ENCODE results near the gene TIGD6. TPM values are rescaled to one million over a fixed set of nuclear protein-coding genes. Genes with fewer than 3 reads are reported as not detected.

The TIGD6 gene
- total RNA-seq, 1 donor from 2014 or later: 5.5 TPM

GRCh38 chr5:149993471-149993870 lies 7.0 kb downstream of the TIGD6 start:
- H3K27ac ChIP-seq (ENCODE audit: low read depth, low read length): no peak overlapping the region
- H2AFZ ChIP-seq (ENCODE audit: low read depth, low read length): no peak overlapping the region
- no peak overlapping the region for H3K4me2 ChIP-seq (ENCODE audit: low read length)
- H3K27me3 Mint-ChIP-seq (ENCODE audit: low read depth, unreplicated experiment): no peaks in the 10 kb centered on the region
- no peaks in the 10 kb centered on the region for H3K27me3 ChIP-seq (ENCODE audit: insufficient read depth, low read length)
- no peaks in the 10 kb centered on the region for H3K79me2 ChIP-seq (ENCODE audit: insufficient read depth, low read length)
- no peak for FAIRE-seq
- H4K20me1 ChIP-seq (ENCODE audit: insufficient read depth, low read length): no peaks in the 10 kb centered on the region
- H3K4me3 ChIP-seq (ENCODE audit: insufficient read depth, low read depth, low read length): no peak overlapping the region
- H3K9ac ChIP-seq (ENCODE audit: low read length): no peak overlapping the region
- no peak overlapping the region for H3K4me3 Mint-ChIP-seq (ENCODE audit: unreplicated experiment)
- no peaks in the 10 kb centered on the region for H3K9me3 ChIP-seq (ENCODE audit: insufficient read depth, low read depth, low read length)
- no peaks in the 10 kb centered on the region for H3K4me1 ChIP-seq (ENCODE audit: insufficient read depth, low read length)
- DNase-seq (ENCODE audit: low read depth): no peak
- H3K27ac Mint-ChIP-seq (ENCODE audit: unreplicated experiment): no peak overlapping the region
- H3K9me3 Mint-ChIP-seq (ENCODE audit: unreplicated experiment): no peaks in the 10 kb centered on the region
- TF ChIP-seq, protein P1, sequence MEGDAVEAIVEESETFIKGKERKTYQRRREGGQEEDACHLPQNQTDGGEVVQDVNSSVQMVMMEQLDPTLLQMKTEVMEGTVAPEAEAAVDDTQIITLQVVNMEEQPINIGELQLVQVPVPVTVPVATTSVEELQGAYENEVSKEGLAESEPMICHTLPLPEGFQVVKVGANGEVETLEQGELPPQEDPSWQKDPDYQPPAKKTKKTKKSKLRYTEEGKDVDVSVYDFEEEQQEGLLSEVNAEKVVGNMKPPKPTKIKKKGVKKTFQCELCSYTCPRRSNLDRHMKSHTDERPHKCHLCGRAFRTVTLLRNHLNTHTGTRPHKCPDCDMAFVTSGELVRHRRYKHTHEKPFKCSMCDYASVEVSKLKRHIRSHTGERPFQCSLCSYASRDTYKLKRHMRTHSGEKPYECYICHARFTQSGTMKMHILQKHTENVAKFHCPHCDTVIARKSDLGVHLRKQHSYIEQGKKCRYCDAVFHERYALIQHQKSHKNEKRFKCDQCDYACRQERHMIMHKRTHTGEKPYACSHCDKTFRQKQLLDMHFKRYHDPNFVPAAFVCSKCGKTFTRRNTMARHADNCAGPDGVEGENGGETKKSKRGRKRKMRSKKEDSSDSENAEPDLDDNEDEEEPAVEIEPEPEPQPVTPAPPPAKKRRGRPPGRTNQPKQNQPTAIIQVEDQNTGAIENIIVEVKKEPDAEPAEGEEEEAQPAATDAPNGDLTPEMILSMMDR (IDR thresholded peaks at IDR 0.05; ENCODE audit: insufficient read depth, low read depth, low read length): no peak
- no peak for TF ChIP-seq EZH2 (IDR thresholded peaks at IDR 0.05; ENCODE audit: insufficient read depth, low read length)
- H3K36me3 ChIP-seq (ENCODE audit: insufficient read depth, low read length): peaks cover 4% of the 10 kb centered on the region
- H3K36me3 Mint-ChIP-seq (ENCODE audit: low read depth, unreplicated experiment): peaks cover 10% of the 10 kb centered on the region
- H3K4me1 Mint-ChIP-seq (ENCODE audit: low read depth, unreplicated experiment): peaks cover 3% of the 10 kb centered on the region

- Mint-ChIP-seq H3K27ac (ENCODE audit: unreplicated experiment) (no peak overlapping the region), H3K9me3 (ENCODE audit: unreplicated experiment) (no peaks in the 10 kb centered on the region), H3K36me3 (ENCODE audit: low read depth, unreplicated experiment) (peaks cover 3% of the 10 kb centered on the region), H3K27me3 (ENCODE audit: low read depth, unreplicated experiment) (no peaks in the 10 kb centered on the region), H3K4me3 (ENCODE audit: unreplicated experiment) (no peak overlapping the region), H3K4me1 (ENCODE audit: low read depth, unreplicated experiment) (peaks cover 3% of the 10 kb centered on the region)
- TF ChIP-seq EZH2 (IDR thresholded peaks at IDR 0.05; ENCODE audit: insufficient read depth, low read length): no peak
- TF ChIP-seq, protein P1 (IDR thresholded peaks at IDR 0.05; ENCODE audit: insufficient read depth, low read depth, low read length): peak; percentile 91
- H3K4me1 ChIP-seq (ENCODE audit: insufficient read depth, low read length): no peaks in the 10 kb centered on the region
- DNase-seq (ENCODE audit: low read depth) (peak; percentile 36), FAIRE-seq (no peak)
- no peak overlapping the region for H3K4me2 ChIP-seq (ENCODE audit: low read length)
- no peaks in the 10 kb centered on the region for H3K27me3 ChIP-seq (ENCODE audit: insufficient read depth, low read length)
- H4K20me1 ChIP-seq (ENCODE audit: insufficient read depth, low read length): no peaks in the 10 kb centered on the region
- H3K36me3 ChIP-seq (ENCODE audit: insufficient read depth, low read length): peaks cover under 1% of the 10 kb centered on the region
- H2AFZ ChIP-seq (ENCODE audit: low read depth, low read length): no peak overlapping the region
- no peak overlapping the region for H3K27ac ChIP-seq (ENCODE audit: low read depth, low read length)
- H3K9me3 ChIP-seq (ENCODE audit: insufficient read depth, low read depth, low read length): no peaks in the 10 kb centered on the region
- no peak overlapping the region for H3K4me3 ChIP-seq (ENCODE audit: insufficient read depth, low read depth, low read length)
- no peak overlapping the region for H3K9ac ChIP-seq (ENCODE audit: low read length)
- H3K79me2 ChIP-seq (ENCODE audit: insufficient read depth, low read length): no peaks in the 10 kb centered on the region
Measured at GRCh38 chr5:149990518-149991376, 9.7 kb downstream of the TIGD6 start.

GRCh38 chr5:149988126-149988525 lies 12.3 kb downstream of the TIGD6 start:
- TF ChIP-seq EZH2 (IDR thresholded peaks at IDR 0.05; ENCODE audit: insufficient read depth, low read length): no peak
- TF ChIP-seq, protein P1 (IDR thresholded peaks at IDR 0.05; ENCODE audit: insufficient read depth, low read depth, low read length): no peak
- no peak for FAIRE-seq
- no peak overlapping the region for H3K4me3 ChIP-seq (ENCODE audit: insufficient read depth, low read depth, low read length)
- H3K9ac ChIP-seq (ENCODE audit: low read length): no peak overlapping the region
- H3K36me3 ChIP-seq (ENCODE audit: insufficient read depth, low read length): no peaks in the 10 kb centered on the region
- no peaks in the 10 kb centered on the region for H3K36me3 Mint-ChIP-seq (ENCODE audit: low read depth, unreplicated experiment)
- H3K27me3 ChIP-seq (ENCODE audit: insufficient read depth, low read length): no peaks in the 10 kb centered on the region
- no peak for DNase-seq (ENCODE audit: low read depth)
- H2AFZ ChIP-seq (ENCODE audit: low read depth, low read length): no peak overlapping the region
- H3K4me1 Mint-ChIP-seq (ENCODE audit: low read depth, unreplicated experiment): no peaks in the 10 kb centered on the region
- no peaks in the 10 kb centered on the region for H3K9me3 ChIP-seq (ENCODE audit: insufficient read depth, low read depth, low read length)
- no peaks in the 10 kb centered on the region for H3K79me2 ChIP-seq (ENCODE audit: insufficient read depth, low read length)
- H3K4me2 ChIP-seq (ENCODE audit: low read length): no peak overlapping the region
- H3K27me3 Mint-ChIP-seq (ENCODE audit: low read depth, unreplicated experiment): no peaks in the 10 kb centered on the region
- H3K27ac Mint-ChIP-seq (ENCODE audit: unreplicated experiment): no peak overlapping the region
- H4K20me1 ChIP-seq (ENCODE audit: insufficient read depth, low read length): no peaks in the 10 kb centered on the region
- no peaks in the 10 kb centered on the region for H3K4me1 ChIP-seq (ENCODE audit: insufficient read depth, low read length)
- no peak overlapping the region for H3K4me3 Mint-ChIP-seq (ENCODE audit: unreplicated experiment)
- no peak overlapping the region for H3K27ac ChIP-seq (ENCODE audit: low read depth, low read length)
- H3K9me3 Mint-ChIP-seq (ENCODE audit: unreplicated experiment): no peaks in the 10 kb centered on the region

All from astrocyte (in vitro differentiated cells and primary cell).